CD4-positive, alpha-beta T cell treated with Interleukin-17A for 1 hour (primary cell): ENCODE data around the gene CENPB.

Experiments used
- DNase-seq: peaks from one replicate; pipeline ENCODE4 v3.0.0-alpha.2; 2020

CENPB gene

GRCh38 chr20:3787324-3788014, 929 bp upstream of the CENPB start:
- no peak for DNase-seq

DNA sequence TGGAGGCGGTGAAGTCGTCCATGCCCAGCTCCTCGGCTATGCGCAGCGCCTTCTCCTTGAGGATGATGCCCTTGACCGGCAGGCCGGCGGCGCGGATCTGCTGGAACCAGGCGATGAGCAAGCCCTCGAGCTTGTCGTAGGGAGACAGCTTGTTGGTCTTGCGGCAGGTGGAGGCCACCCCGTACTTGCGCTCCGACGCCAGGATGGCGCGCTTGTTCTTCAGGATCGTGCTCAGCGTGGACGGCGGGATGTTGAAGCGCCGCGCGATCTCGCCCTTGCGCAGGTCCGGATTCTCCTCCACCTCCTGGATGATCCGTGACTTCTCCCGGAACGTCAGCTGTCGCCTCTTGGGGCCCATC, 435 bp downstream of the CENPB start:
- DNase-seq, result peak; percentile 42

DNA sequence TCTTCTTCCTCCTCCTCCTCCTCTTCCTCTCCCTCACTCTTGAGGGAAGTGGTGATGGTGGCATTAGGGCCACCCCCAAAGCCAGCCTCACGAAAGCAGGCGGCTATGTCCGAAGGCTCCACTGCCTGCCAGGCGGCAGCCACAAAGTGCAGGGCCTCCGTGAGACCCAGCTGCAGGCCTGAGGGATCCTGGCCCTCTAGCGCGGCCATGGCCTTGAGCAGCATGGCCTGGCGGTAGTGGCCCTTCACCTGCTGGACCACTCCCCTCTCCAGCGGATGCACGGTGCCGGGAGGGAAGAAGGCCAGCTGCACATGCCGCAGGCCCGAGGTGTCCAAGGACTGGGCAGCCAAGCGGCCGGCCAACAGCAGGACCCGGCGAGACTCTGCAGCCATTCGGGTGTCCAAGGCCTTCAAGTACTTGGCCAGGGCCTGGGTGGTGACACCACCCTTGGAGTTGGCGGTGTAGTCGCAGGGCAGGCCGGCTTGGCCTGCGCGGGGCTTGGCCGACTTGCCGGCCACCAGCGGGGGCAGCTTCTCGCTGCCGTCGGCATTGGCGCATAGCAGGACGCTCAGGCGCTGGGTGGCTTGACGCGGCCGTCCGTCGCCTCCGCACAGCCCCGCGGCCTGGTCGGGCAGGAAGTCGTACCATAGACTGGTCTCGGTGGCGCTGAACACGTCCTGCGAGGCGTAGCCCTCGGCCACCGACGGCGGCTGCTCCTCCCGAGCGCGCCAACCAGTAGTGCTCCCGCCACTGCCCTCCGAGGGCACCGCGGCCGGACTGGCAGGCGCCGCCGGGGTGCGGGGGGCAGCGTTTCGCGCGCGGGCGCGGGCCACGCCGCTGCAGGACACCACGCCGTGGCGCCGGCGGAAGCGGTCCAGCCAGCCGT, 1.1 kb downstream of the CENPB start:
- DNase-seq, result no peak

DNA sequence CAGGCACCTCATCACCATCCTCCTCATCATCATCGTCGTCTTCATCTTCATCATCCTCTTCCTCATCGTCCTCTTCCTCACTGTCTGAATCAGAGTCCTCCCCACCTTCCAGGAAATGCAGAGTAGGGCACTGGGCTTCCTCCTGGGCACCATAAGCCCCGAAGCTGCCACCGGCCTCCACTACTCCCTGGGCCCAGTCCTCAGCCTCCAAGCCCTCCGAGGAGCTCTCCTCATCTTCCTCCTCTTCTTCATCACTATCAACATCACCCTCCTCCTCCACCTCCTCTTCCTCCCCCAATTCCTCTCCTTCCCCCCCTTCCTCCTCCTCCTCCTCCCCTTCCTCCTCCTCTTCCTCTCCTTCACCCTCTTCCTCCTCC, 1.7 kb downstream of the CENPB start:
- no peak for DNase-seq

GRCh38 chr20:3784216-3784853, 2.2 kb downstream of the CENPB start:
- no peak for DNase-seq

- DNase-seq, result no peak
Measured at GRCh38 chr20:3783511-3784195, 2.9 kb downstream of the CENPB start.

DNA sequence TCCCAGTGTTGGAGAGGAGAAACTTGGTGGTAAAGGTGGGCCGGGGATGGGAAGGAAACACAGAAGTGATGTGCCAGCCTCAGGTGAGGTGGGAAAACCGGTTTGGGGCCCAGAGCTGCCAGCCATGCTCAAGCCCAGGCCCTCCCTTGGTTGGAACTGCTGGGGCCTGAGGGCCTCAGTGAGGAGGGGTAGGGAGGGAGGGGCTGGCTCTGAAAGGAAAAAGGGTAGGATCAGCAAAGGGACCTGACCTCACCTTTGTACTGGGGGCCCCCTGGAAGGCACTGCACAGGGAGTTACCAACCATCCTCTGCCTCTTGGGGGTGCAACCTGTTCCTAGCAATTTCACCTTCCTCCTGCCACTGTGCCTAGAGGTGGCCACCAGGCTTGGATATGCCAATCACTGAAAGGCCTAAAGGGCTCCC, 3.5 kb downstream of the CENPB start:
- DNase-seq, result no peak

GRCh38 chr20:3782597-3782996, 3.9 kb downstream of the CENPB start:
- DNase-seq, result no peak

DNA sequence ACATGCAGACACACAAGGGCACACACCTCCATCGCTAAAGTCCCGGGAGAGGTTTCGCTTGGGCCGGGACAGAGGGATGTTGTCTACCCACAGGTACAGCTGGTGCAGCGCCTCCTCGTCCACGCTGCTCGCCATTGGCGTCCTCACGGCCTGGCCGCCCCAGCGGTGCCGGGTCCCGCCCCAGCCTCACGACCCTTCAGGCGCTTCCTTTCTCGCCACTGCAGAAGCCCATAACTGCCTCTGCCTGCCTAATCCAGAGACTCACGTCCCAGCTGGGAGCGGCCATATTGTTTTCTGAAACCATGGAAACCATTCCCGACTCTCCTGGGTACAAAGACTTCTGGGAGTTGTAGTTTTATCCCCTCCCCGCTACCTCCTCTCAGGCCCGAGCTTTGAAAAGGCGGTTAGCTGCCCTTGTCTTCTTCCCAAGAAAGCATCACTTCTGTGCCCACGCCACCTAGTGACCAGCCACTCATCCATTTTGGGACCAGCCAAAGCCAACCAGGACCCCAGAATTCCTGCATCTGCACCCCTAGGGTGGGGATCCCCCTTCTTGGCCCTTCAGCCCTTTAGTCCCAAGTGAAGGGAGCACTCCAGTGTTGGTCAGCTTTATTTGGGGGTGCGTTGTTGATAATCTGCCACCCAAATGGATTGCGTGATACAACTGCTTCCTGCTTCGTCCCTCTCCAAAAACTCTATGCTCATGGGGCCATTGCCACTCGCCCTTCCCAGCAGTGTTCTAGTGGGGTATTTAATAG, 5.2 kb downstream of the CENPB start, which contains the start of gene SPEF1:
SPEF1 (minus strand) TSS at position 296 of the 758 bp plus-strand sequence; CDS start at position 135, 161 bp downstream.
- peak; percentile 80 for DNase-seq

DNA sequence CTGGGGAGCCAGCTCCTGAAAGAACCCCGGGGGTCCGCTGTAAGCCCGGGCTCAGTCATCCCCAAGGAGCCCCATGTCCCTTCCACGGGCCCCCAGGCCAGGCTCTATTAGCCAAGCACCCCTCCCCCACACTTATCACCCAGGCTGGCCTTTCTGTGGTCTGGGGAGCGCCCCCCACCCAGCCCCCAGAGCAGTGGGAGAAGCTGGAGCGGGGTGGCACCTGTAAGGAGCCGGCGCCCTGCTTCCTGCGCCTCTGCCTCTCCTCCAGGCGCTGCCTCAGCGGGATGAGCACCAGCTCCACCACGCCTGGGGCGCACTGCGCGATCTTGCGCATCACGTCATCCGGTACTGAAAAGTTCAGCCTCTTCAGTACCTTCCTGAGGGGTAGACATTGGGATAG, 7.6 kb downstream of the CENPB start:
- DNase-seq, result no peak

- DNase-seq, result peak; percentile 48
Measured at GRCh38 chr20:3777716-3778629, 8.6 kb downstream of the CENPB start.

GRCh38 chr20:3777381-3777715, 9.2 kb downstream of the CENPB start:
- DNase-seq, result no peak

GRCh38 chr20:3775457-3776108, 11.0 kb downstream of the CENPB start:
- DNase-seq, result no peak

- no peak for DNase-seq
Measured at GRCh38 chr20:3771552-3772058, 14.9 kb downstream of the CENPB start.

- peak; percentile 89 for DNase-seq
Measured at GRCh38 chr20:3768342-3769130, 18.0 kb downstream of the CENPB start.

- peak; percentile 98 for DNase-seq
Measured at GRCh38 chr20:3767427-3768341, 18.9 kb downstream of the CENPB start, which contains the start of gene ADISSP. ADISSP (minus strand) TSS chr20:3767753; CDS start chr20:3760100, 7,653 bp downstream.

DNA sequence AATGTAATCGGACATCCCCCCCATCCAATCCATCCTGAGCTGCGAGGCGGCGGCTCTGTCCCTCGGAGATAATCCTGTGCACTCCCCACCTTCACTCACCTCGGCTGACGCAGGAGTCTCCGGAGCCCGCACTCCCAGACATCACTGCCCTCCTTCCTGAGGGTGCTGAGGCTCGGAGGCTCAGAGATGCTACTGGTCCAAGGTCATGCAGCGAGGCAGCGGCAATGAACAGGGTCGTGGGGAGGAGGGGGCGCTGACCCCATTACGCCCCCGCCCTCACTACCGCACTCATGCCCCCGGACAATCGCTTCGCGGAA, 19.5 kb downstream of the CENPB start:
- DNase-seq, result no peak

GRCh38 chr20:3766422-3767109, 20.0 kb downstream of the CENPB start:
- no peak for DNase-seq
